Measurements from ENCODE around the gene NEUROG2. TPM values are rescaled to one million over a fixed set of nuclear protein-coding genes. Genes with fewer than 3 reads are reported as not detected.

NEUROG2 gene
- polyA plus RNA-seq, 1 donor (not counting 4 experiments of a cell fraction or from before 2014, with no cell fraction given): not detected

DNA sequence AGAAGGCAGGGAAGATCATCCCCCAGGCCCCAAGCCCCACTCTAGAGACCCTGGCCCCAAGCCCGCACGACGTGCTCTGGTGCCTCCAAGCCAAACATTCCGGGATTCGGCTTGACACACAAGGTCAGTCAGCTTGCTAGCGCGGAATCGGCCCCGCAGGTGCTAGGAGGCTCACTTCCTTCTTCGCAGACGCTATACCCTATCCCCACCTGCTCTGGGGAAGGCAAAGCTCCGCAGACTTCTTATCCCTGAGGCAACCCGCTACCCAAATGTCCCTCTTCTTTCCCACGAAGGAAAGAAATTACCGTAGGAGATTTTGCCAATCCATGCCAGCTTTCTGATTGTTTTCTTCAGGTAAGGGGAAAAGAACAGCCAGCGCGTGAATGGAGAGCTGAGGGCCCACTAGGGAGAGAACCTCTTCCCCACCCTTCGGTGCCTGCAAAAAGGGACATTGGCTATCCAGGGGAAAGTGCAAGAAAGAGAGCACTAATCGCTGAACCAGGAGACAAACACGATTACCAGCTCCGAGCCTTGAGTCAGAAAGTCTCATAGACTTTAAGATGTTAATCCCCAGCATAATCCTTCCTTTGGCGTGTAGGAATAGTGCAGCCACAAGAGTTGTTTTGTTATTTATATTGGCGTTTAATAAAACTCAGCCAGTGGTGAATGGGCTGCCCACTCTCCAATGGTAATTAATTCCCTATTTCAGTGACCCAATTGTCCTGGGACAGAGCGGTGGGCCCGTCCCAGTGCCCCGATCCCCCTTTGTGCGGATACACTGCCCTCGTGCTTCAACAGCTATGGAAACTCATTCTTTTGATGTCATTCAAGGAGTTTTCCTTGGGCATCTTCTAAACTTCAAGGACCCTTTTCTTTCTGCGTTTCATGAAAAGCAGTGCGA, 5.4 kb upstream of the NEUROG2 start:
- Histone ChIP-seq H3K9me1 (ENCODE audit: control insufficient read depth, extremely low read depth, insufficient read depth, low read length) (no peaks in the 10 kb centered on the region), H2AFZ (ENCODE audit: control insufficient read depth, low read length) (no peak overlapping the region), H3K79me2 (ENCODE audit: control insufficient read depth, insufficient read depth, low read length) (no peaks in the 10 kb centered on the region), H3K4me1 (ENCODE audit: control insufficient read depth, extremely low read depth, insufficient read depth, low read length) (peaks cover 13% of the 10 kb centered on the region), H3K27ac (ENCODE audit: control insufficient read depth, insufficient read depth, low read length) (no peak overlapping the region), H3K27me3 (ENCODE audit: control insufficient read depth, extremely low read depth, insufficient read depth, low read length) (peaks cover 77% of the 10 kb centered on the region), H3K9me3 (ENCODE audit: control insufficient read depth, low read depth, low read length) (peaks cover 2% of the 10 kb centered on the region), H3K4me2 (ENCODE audit: control insufficient read depth, extremely low read depth, insufficient read depth, low read depth, low read length) (peak overlapping the region; percentile 10), H4K20me1 (ENCODE audit: control insufficient read depth, extremely low read depth, insufficient read depth, low read length) (peaks cover 4% of the 10 kb centered on the region), H3K4me3 (ENCODE audit: control insufficient read depth in 2 of 3, extremely low read depth in 1 of 3, insufficient read depth in 2 of 3, low read depth in 1 of 3, low read length in 3 of 3) (no peak overlapping the region), H3K9ac (ENCODE audit: control insufficient read depth, extremely low read depth, insufficient read depth, low read length) (no peak overlapping the region), H3K36me3 (ENCODE audit: control insufficient read depth in 2 of 2, extremely low read depth in 1 of 2, insufficient read depth in 2 of 2, low read length in 2 of 2) (no peaks in the 10 kb centered on the region)
- no peak for FAIRE-seq
- TF ChIP-seq CTCF (optimal IDR thresholded peaks at IDR 0.05 in 1 of 3, IDR thresholded peaks at IDR 0.05 in 1 of 3, conservative IDR thresholded peaks at IDR 0.05 in 1 of 3; ENCODE audit: extremely low read depth in 1 of 3, insufficient read depth in 2 of 3, low read length in 3 of 3) (no peak), EZH2 (IDR thresholded peaks at IDR 0.05; ENCODE audit: low read length) (peak; percentile 79)
- no peak for DNase-seq (ENCODE audit: low read depth, low spot score)
- dilution Hi-C loops (cut with MboI; ENCODE audit: extremely low pct_ligation_motif_present, low sequenced_read_pairs): no loop called here

DNA sequence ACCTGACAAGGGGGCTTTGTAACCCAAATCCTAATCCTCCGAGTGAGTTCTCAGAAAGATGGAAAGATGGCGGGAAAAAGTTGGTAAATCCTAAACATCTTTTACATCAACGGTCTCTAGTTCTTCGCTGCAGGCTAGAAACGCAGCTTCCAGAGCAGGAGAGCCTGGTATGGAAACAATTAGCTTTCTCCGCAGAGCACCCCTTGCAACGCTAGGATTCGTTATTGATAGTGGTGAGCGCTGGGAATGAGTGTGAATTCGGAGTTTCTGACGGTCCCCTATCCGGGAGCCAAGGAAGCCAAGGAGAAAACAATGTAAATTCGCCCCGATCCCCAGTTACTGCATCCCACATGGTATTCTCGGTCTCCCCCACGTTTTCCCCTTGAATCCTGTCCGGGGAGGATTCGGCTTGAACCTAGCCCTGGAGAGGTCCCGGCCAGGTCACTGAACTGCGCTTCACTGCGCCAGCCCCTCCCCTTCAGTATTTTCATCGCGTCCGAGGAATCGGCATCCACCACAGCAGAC, 4.7 kb upstream of the NEUROG2 start:
- Histone ChIP-seq H4K20me1 (ENCODE audit: control insufficient read depth, extremely low read depth, insufficient read depth, low read length) (peaks cover 4% of the 10 kb centered on the region), H3K79me2 (ENCODE audit: control insufficient read depth, insufficient read depth, low read length) (no peaks in the 10 kb centered on the region), H3K9ac (ENCODE audit: control insufficient read depth, extremely low read depth, insufficient read depth, low read length) (no peak overlapping the region), H3K4me3 (ENCODE audit: control insufficient read depth in 2 of 3, extremely low read depth in 1 of 3, insufficient read depth in 2 of 3, low read depth in 1 of 3, low read length in 3 of 3) (no peak overlapping the region), H2AFZ (ENCODE audit: control insufficient read depth, low read length) (no peak overlapping the region), H3K27me3 (ENCODE audit: control insufficient read depth, extremely low read depth, insufficient read depth, low read length) (peaks cover 83% of the 10 kb centered on the region), H3K4me2 (ENCODE audit: control insufficient read depth, extremely low read depth, insufficient read depth, low read depth, low read length) (no peak overlapping the region), H3K4me1 (ENCODE audit: control insufficient read depth, extremely low read depth, insufficient read depth, low read length) (peaks cover 13% of the 10 kb centered on the region), H3K27ac (ENCODE audit: control insufficient read depth, insufficient read depth, low read length) (no peak overlapping the region), H3K9me3 (ENCODE audit: control insufficient read depth, low read depth, low read length) (peaks cover 2% of the 10 kb centered on the region), H3K9me1 (ENCODE audit: control insufficient read depth, extremely low read depth, insufficient read depth, low read length) (no peaks in the 10 kb centered on the region), H3K36me3 (ENCODE audit: control insufficient read depth in 2 of 2, extremely low read depth in 1 of 2, insufficient read depth in 2 of 2, low read length in 2 of 2) (no peaks in the 10 kb centered on the region)
- FAIRE-seq (no peak), DNase-seq (ENCODE audit: low read depth, low spot score) (no peak)
- TF ChIP-seq CTCF (optimal IDR thresholded peaks at IDR 0.05 in 1 of 3, IDR thresholded peaks at IDR 0.05 in 1 of 3, conservative IDR thresholded peaks at IDR 0.05 in 1 of 3; ENCODE audit: extremely low read depth in 1 of 3, insufficient read depth in 2 of 3, low read length in 3 of 3) (no peak), EZH2 (IDR thresholded peaks at IDR 0.05; ENCODE audit: low read length) (no peak)
- dilution Hi-C loops (cut with MboI; ENCODE audit: extremely low pct_ligation_motif_present, low sequenced_read_pairs): no loop called here

Measured in keratinocyte (primary cell).